KG1 (cell line): ENCODE results near the gene SEMA3E.

ENCODE experiments used
- DNase-seq: peaks from one replicate; lab custom pipeline; 2025; lab: John Stamatoyannopoulos, UW

SEMA3E gene

GRCh38 chr7:83640731-83641537 lies 8.0 kb downstream of the SEMA3E start:
- DNase-seq: no peak

DNA sequence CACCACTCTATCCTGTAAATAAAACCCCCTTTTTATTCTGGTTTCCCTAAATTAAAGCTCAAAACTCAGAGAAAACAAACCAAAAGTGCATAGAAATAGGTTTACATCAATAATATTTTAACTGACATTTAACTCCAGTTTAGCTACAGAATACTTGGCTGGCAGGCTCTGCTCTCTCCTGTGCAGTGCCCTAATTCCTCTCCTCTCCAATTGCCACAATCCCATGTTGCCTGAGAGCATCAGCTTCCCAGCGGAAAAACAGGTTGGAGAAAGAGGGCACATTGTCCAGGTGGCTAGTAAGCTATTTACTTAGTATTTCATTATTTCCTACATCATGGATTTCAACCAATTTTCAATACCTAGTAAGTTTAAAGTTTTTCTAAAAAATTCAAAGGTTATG lies 8.7 kb downstream of the SEMA3E start:
- DNase-seq: no peak

- DNase-seq: no peak
Observed at GRCh38 chr7:83633516-83633915, 15.4 kb downstream of the SEMA3E start.

GRCh38 chr7:83629117-83629880 lies 19.6 kb downstream of the SEMA3E start:
- DNase-seq: no peak

DNA sequence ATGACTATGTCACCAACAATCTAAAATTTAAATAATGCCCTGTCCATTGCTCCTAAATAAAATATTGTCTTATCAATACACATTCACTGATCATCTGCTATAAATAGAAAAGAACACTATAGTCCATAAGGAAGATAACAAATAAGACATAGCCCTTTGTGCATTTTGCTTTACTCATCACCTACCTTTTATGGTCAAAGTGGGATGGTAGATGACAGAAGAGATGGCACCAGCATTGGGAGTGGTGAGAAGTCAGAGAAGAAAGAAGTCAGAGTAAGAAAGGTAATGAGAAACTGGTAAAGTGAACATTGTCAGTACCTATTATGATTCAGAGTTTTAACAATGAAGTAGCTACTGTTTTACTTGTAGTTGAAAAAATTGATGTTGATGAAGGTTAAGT lies 31.1 kb downstream of the SEMA3E start:
- DNase-seq: no peak

DNA sequence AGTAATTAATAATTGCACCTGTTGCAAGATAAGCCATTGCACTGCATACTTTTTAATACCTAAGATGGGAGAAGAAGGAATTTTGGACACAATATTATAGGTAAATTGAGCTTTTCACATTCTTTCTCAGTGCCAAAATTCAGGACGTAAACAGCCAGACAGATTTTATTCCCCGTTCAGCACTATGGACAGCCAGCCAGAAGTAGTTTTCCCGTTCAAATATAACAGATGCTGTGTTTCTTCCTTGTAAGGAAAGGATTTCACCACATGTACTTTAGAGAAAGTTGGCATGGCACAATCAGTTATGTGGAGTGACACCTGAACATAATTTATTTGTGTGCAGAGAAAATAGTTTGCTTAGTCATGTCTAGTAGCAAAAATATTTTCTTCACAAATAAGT lies 34.8 kb downstream of the SEMA3E start:
- no peak for DNase-seq

DNA sequence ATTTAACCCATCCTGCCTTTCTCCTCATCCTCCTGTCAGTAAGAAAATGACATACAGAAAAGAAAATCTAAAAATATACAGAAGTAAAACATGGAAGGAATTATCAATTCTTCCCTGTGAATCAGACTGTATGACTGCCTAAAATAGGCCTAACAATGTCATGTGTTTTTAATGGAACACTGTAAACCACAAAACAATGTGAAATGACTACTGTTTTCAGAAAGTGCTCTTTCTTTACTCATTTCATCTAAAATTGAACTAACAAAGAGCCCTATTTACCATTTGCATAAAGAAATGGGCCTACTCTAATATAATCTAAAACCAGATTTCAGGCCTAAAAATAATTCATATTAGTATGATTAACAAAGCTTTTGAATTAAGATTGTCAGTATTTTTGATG lies 35.7 kb downstream of the SEMA3E start:
- DNase-seq: no peak

- DNase-seq: no peak
Observed at GRCh38 chr7:83611776-83612175, 37.2 kb downstream of the SEMA3E start.

DNA sequence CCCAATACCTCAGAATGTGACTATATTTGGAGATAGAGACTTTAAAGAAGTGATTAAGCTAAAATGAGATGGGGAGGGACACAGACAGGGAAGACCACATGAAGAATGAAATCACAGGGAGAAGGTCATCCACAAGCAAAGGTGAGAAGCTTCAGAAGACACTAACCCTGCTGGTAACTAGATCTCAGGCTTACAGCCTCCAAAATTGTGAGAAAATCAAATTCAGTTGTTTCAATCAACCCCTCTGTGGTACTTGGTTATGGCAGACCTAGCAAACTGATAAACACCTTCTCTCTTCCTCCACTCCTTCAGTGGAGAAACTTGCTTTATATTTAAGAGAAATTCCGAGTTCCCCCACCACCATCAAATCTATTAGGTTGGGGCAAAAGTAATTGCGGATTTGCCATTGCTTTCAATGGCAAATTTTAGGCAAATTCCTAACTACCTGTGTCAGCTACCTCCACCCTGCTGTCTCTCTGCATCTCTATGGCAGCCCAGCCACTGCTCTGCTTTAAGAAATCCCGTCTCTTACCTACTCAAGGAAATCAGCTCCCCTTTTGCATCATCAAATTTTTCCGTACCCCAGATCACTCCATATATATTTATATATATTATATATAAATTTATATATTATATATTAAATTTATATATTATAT lies 38.2 kb downstream of the SEMA3E start:
- no peak for DNase-seq

DNA sequence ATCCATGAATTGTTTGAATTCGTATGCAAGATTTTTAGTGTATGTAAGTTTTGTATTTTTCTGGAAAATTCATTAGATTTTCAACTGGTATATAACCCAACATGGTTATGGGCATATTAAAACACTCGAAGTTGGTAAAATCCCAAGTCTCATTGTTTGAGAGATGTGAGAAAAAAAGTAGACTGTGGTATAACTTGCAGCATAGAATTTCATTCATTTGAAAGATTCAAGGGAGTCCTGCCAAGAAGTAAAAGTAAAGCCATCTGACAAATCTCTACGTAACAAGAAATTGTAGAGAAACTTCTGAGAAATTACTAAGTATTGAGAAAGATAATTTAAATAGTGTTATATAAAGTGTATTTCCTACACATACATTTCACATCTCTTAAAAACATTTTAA lies 40.2 kb downstream of the SEMA3E start:
- DNase-seq: no peak

- DNase-seq: no peak
Observed at GRCh38 chr7:83603649-83604048, 45.3 kb downstream of the SEMA3E start.

GRCh38 chr7:83599131-83599530 lies 49.8 kb downstream of the SEMA3E start:
- no peak for DNase-seq

DNA sequence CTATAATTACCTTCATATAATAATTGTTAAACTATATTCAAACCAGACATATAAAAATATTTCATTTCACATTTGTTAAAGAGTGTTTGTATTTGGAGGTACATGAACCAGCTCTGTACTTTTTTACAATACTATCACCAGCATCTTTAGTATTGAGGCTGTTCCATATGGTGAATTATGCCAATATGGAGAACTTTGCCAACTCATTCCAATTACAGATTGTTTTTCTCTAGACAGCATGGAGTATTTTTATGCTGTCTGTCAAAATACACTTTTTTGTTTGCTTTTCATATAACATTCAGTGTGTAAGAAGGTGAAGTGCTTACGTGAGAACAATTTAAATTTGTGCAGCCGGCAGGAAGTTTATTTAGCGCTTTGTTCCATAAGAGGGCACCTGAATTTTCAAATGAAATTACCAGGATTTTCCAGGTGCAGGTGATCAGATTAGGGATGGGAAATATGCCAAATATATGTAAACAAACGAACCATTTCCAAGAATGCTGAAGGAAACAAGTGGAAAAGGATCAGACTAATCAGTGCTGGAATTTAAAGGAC lies 54.9 kb downstream of the SEMA3E start:
- DNase-seq: no peak

GRCh38 chr7:83588602-83589240 lies 60.2 kb downstream of the SEMA3E start:
- DNase-seq: no peak

GRCh38 chr7:83586281-83586680 lies 62.7 kb downstream of the SEMA3E start:
- no peak for DNase-seq

DNA sequence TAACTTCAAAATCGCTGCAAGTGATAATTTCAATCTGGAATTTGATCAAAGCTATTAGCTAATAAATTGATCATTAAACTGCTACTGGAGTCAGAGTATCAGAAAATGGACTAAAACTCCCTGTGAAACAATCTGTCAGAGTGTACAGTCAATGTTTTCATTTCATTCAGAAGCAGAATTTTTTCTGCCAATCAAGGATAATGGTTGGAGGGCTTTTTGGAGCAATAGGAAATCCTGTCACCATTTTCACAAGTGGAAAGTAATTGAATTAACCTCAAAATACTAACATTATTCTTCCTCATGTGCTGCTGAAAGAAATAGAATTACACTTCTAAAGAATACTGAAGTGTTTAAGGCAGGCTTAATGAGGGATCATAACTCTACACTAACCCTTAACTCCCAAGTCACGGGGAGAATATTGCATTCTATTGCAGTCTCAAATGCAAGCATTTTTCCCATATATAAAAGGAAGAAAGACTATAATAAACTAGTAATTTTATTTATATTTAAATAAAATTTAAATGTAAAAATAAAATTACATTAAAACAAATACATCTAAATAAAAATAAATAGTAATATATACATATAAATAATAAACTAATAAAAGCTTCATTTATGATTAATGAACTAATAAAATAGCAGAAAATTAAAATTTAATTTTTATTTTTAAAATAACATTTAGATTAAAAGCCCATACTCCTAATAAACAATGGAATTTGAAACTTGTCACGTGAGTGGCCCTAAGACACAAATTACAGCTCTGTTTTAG lies 67.1 kb downstream of the SEMA3E start:
- no peak for DNase-seq

GRCh38 chr7:83579740-83580139 lies 69.2 kb downstream of the SEMA3E start:
- DNase-seq: no peak

- no peak for DNase-seq
Observed at GRCh38 chr7:83575436-83575835, 73.5 kb downstream of the SEMA3E start.

GRCh38 chr7:83574616-83575015 lies 74.3 kb downstream of the SEMA3E start:
- no peak for DNase-seq

DNA sequence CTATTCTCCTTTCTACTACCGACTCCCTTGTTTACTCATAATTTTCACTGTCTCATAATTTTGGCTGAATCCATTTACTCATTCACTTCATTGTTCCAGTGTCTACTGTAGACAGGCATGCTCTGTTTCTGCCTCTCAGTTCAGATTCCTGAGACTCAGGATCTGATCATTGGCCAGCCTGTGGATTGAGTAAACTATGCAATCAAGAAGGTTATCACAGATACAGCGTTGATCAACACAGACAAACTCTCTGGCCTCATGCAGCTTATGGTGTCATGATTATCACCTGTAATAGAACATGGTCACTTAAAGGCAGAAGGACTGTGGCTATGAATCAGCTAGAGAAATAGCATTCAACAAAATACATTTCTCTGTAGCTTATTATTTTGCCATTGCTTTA lies 86.0 kb downstream of the SEMA3E start:
- no peak for DNase-seq

DNA sequence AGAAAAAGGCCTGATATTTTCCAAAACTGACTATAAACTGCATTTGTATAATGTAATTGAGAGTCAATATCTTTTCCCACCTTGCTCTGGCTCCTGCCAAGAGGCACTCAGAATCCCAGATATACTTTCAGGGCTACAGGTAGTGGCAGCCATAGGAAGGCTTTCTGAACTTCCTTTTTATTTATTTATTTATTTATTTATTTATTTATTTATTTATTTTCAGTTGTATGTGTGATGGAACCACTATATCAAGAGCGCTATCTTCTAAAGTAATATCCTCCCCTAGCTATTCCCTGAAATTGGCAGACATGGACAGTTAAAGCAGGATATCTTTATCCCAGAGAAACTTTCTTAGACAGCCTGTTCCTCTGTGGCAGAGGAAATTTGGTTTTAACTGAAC lies 86.7 kb downstream of the SEMA3E start:
- no peak for DNase-seq
